Loucy (cell line): ENCODE measurements around the gene NES.

Experiments
- CTCF ChIP-seq: fragments of 200-600 bp; sonication (generic); conservative IDR thresholded peaks from 2 replicates; pipeline ENCODE4 v1.5.1; 2014; ENCODE audit warnings: mild to moderate bottlenecking, antibody characterized with exemption, low read length
- EZH2phosphoT487 ChIP-seq: fragments of 200-600 bp; IDR thresholded peaks from 2 replicates; pipeline ENCODE4 v1.6.1; 2018; ENCODE audit warnings: antibody characterized with exemption, mild to moderate bottlenecking, moderate library complexity, borderline replicate concordance

GRCh38 chr1:156706657-156707416, 29.6 kb upstream of the NES start:
- TF ChIP-seq CTCF: no peak
- TF ChIP-seq EZH2phosphoT487: no peak
